Heart left ventricle (tissue), 16 donors: ENCODE results near the gene PIM2. TPM values are rescaled to one million over a fixed set of nuclear protein-coding genes. Genes with fewer than 3 reads are reported as not detected.

Experiments
- ATAC-seq, 4 donors: fragments of 200-7000 bp; cut with Tn5 transposase; one replicate each; pipeline ENCODE4 v1.9.1; 2020 to 2022; ENCODE audit warnings: moderate library complexity in 4 of 4, mild to moderate bottlenecking in 3 of 4, moderate number of reproducible peaks in 1 of 4
- DNase-seq, 5 donors: peaks; one replicate each; pipeline ENCODE4 v3.0.0-alpha.2; 2020
- H3K27ac ChIP-seq, 12 donors: fragments of 200-600 bp; sonication (generic) in 4 of 12; one replicate each; pipeline versions ENCODE4 v1.5.0 to v1.8.0; 2016 to 2022; ENCODE audit warnings: mild to moderate bottlenecking in 2 of 12
- H3K27me3 ChIP-seq, 9 donors: fragments of 200-600 bp; sonication (generic) in 2 of 9; one replicate each; pipeline versions ENCODE4 v1.5.1 to v1.8.0; 2016 to 2022; ENCODE audit warnings: mild to moderate bottlenecking in 3 of 9
- H3K36me3 ChIP-seq, 9 donors: fragments of 200-600 bp; sonication (generic) in 2 of 9; one replicate each; pipeline versions ENCODE4 v1.5.0 to v1.8.0; 2018 to 2022; ENCODE audit warnings: mild to moderate bottlenecking in 2 of 9
- H3K4me1 ChIP-seq, 12 donors: fragments of 200-600 bp; sonication (generic) in 4 of 12; one replicate each; pipeline versions ENCODE4 v1.5.0 to v1.8.0; 2016 to 2022; ENCODE audit warnings: mild to moderate bottlenecking in 3 of 12
- H3K4me3 ChIP-seq, 12 donors: fragments of 200-600 bp; sonication (generic) in 4 of 12; one replicate each; pipeline versions ENCODE4 v1.5.0 to v1.8.0; 2017 to 2022; ENCODE audit warnings: mild to moderate bottlenecking in 9 of 12, moderate library complexity in 4 of 12
- H3K9me3 ChIP-seq, 12 donors: fragments of 200-600 bp; sonication (generic) in 4 of 12; one replicate each; pipeline versions ENCODE4 v1.5.0 to v1.8.0; 2016 to 2022; ENCODE audit warnings: mild to moderate bottlenecking in 1 of 12
- POLR2A ChIP-seq, 2 donors: fragments of 450-650 bp; IDR thresholded peaks; one replicate each; pipeline ENCODE4 v1.6.1; 2017; ENCODE audit warnings: antibody characterized with exemption in 2 of 2, mild to moderate bottlenecking in 2 of 2, moderate library complexity in 2 of 2
- WGBS, 4 donors: extraction: QIAGEN DNeasy Blood & Tissue Kit in 2 of 4; methylation state at CpG; one replicate each; pipeline versions ENCODE4 v1.1.5 to v1.1.7; 2013 to 2018; 5-methylcytosine and 5-hydroxymethylcytosine counted together
- intact Hi-C, 10 donors: fragments of 100-400 bp; cut with DNase I; formaldehyde crosslinking; loops; one replicate each; pipeline versions ENCODE4 v1.11.1 to v1.14.2; 2022
- polyA plus RNA-seq, 2 donors: library from polyadenylated mRNA; stranded (reverse); fragments of 200-250 nt; gene quantifications; one replicate each; pipeline ENCODE4 v1.2.3, GENCODE V29; 2013
- total RNA-seq, 9 donors: library from RNA; depleted of rRNA in 2 of 9; stranded (reverse); fragments of >200 nt in 2 of 9; fragmentation: NEBNext Ultra II Directional in 3 of 9; extraction: Animal tissue kit (Norgen Biotek cat#: 25700) in 3 of 9; gene quantifications; one replicate each; pipeline versions ENCODE4 v1.1.0 to v1.2.4, GENCODE V29; 2016 to 2023
- TF ChIP-seq, protein P1 (sequence below), 12 donors: fragments of 200-600 bp; sonication (generic) in 4 of 12; IDR thresholded peaks; one replicate each; pipeline versions ENCODE4 v1.5.0 to v1.8.0; 2018 to 2022; ENCODE audit warnings: antibody characterized with exemption in 12 of 12, mild to moderate bottlenecking in 5 of 12
- donor health status: ischemic (EF 13 %, LVEDD 7.1; RV severe dilation, severe dysfunction).
- donor health status: healthy with polysubstance abuse.
- donor health status: DM: no; HTN: yes; CAD: no.
- donor health status: DM: no; HTN: no; CAD: no.
- donor health status: ischemic (EF 25% LVEDD 6.9; RV normal size, moderate dysfunction).
- donor health status: ischemic (EF 25% LVEDD 5.7; RV mildly dilated, moderate dysfunction).
- donor health status: healthy.
- donor health status: DM: yes; HTN: yes; CAD: no.
- donor health status: ischemic (EF 35%, LVEDD 5.7; RV mildly dilated, moderate dysfunction).
- donor health status: nonischemic (EF 11% LVEDD 7.7; RV severe dilation, severe dysfunction).
- donor health status: DM: yes; HTN: yes; CAD: no.
- donor health status: PGD.
- donor health status: ischemic (EF 29% LVEDD 5.4; RV normal size, mild dysfunction).
- donor health status: nonischemic (EF 23%, LVEDD 6.1; RV moderate dilation, normal function).

Gene PIM2
- total and polyA plus RNA-seq, 11 donors: 2.0 to 13.3 (median 3.5) TPM

DNA sequence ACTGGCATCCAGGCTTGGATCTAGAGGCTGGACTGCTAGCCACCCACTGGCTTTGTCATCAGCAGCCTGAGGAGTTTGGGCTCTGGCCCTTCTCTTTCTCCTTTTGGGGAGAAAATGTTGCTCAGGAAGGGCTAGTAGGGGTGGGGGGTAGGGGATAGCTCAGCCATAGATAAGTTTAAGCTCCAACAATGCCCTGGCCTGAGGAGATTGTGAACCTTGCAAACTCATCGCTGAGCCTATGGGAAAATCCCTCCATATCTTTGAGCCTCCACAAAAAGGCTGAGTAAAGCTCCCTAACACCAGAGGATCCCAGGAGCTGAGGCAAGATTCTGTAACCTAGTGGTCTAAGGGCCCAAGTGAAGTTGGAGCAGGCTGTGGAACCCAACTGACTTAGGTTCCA, 29.8 kb upstream of the PIM2 start:
- Histone ChIP-seq H3K27me3 (no peaks in the 10 kb centered on the region), H3K4me3 (no peak overlapping the region), H3K9me3 (no peaks in the 10 kb centered on the region), H3K27ac (no peak overlapping the region), H3K4me1 (peaks cover 0 to 24% (median 3%) of the 10 kb centered on the region in 12 donors), H3K36me3 (peaks cover 0 to 7% (median 3%) of the 10 kb centered on the region in 9 donors)
- no peak for ATAC-seq
- WGBS, 4 donors: 56 to 96% (median 91%) methylated on average over 1 of the region's 1 CpG
- DNase-seq: no peak
- TF ChIP-seq, protein P1, sequence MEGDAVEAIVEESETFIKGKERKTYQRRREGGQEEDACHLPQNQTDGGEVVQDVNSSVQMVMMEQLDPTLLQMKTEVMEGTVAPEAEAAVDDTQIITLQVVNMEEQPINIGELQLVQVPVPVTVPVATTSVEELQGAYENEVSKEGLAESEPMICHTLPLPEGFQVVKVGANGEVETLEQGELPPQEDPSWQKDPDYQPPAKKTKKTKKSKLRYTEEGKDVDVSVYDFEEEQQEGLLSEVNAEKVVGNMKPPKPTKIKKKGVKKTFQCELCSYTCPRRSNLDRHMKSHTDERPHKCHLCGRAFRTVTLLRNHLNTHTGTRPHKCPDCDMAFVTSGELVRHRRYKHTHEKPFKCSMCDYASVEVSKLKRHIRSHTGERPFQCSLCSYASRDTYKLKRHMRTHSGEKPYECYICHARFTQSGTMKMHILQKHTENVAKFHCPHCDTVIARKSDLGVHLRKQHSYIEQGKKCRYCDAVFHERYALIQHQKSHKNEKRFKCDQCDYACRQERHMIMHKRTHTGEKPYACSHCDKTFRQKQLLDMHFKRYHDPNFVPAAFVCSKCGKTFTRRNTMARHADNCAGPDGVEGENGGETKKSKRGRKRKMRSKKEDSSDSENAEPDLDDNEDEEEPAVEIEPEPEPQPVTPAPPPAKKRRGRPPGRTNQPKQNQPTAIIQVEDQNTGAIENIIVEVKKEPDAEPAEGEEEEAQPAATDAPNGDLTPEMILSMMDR (IDR thresholded peaks at IDR 0.05): no peak
- TF ChIP-seq POLR2A (IDR thresholded peaks at IDR 0.05): no peak
- intact Hi-C loops: no loop called here

- H3K27ac ChIP-seq: no peak overlapping the region
- no peak overlapping the region for H3K4me3 ChIP-seq
- H3K4me1 ChIP-seq: peaks cover 0 to 17% (median 3%) of the 10 kb centered on the region in 12 donors
- peak in 4 of 5 donors; percentile 28 to 63 (median 38) for DNase-seq
- no peaks in the 10 kb centered on the region for H3K27me3 ChIP-seq
- peaks cover 0 to 16% (median 11%) of the 10 kb centered on the region in 9 donors for H3K36me3 ChIP-seq
- 51 to 57% (median 55%) methylated on average over 8 of the region's 8 CpGs for WGBS, 4 donors
- no peak for TF ChIP-seq POLR2A (IDR thresholded peaks at IDR 0.05)
- TF ChIP-seq, protein P1 (IDR thresholded peaks at IDR 0.05): peak; percentile 36 to 78 (median 61)
- peak in 3 of 4 donors; percentile 59 to 66 (median 63) for ATAC-seq
- intact Hi-C loops: no loop called here
- H3K9me3 ChIP-seq: no peaks in the 10 kb centered on the region
Observed at GRCh38 chrX:48945517-48946348, 26.9 kb upstream of the PIM2 start.

DNA sequence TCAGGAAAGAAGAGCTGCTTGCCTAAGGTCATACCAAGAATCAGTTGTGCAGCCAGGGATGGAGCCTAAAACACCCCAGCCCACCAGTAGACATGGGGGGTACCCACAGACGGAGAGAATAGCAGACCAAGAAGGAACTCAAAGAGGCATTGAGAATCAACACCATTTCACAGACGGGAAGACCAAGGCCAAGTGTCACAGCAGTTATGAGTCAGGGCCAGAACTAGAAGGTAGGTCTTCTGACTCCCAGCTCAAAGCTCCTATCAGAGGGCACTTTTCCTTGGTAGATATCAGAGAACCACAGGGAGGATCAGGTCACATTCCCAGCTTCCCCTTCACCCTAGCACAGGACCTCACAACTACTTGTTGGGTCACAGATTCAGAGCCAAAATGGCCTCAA, 24.1 kb upstream of the PIM2 start:
- WGBS, 4 donors: 57 to 95% (median 75%) methylated on average over 2 of the region's 2 CpGs
- ATAC-seq: no peak
- H3K27me3 ChIP-seq: no peaks in the 10 kb centered on the region

DNA sequence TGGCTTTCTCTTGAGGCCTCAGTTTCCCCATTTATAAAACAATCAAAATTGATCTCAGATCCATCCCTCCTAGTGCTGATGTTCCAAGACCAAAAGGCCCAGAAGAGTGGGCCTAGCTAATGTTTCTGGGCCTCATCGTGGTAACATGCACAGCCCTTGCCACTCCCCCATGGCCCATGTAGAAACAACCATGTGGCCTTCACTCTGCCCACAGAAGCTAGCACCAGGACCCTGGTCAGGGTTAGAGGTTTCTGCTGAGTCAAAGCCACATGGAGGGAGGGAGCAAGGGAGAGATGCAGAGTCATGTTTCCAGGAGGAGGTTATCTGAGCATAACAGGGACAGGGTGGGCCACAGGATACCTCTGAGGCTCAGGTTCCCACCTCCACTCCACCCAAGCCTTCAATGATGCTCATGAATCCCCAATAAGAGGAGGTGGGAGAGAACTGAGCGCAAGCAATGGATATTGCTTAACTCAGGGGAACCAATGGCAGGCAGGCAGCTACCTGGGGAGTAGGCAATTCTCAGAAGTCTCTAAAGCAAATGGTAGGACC, 21.7 kb upstream of the PIM2 start:
- TF ChIP-seq, protein P1 (IDR thresholded peaks at IDR 0.05): no peak
- ATAC-seq: no peak
- Histone ChIP-seq H3K27me3 (no peaks in the 10 kb centered on the region), H3K36me3 (peaks cover 0 to 18% (median 9%) of the 10 kb centered on the region in 9 donors), H3K27ac (peak overlapping the region in 1 of 12 donors; percentile 82), H3K4me1 (peaks cover 0 to 62% (median 9%) of the 10 kb centered on the region in 12 donors), H3K4me3 (no peak overlapping the region), H3K9me3 (no peaks in the 10 kb centered on the region)
- WGBS, 4 donors: 70 to 91% (median 84%) methylated on average over 2 of the region's 2 CpGs
- intact Hi-C loops: no loop called here
- DNase-seq: no peak

More for the DNA sequence above, 24.1 kb upstream of the PIM2 start:
- H3K4me3 ChIP-seq: no peak overlapping the region
- H3K36me3 ChIP-seq: peaks cover 0 to 16% (median 9%) of the 10 kb centered on the region in 9 donors
- H3K9me3 ChIP-seq: no peaks in the 10 kb centered on the region
- intact Hi-C loops: no loop called here
- no peak overlapping the region for H3K27ac ChIP-seq
- no peak for DNase-seq
- peaks cover 0 to 44% (median 6%) of the 10 kb centered on the region in 12 donors for H3K4me1 ChIP-seq
- TF ChIP-seq, protein P1 (IDR thresholded peaks at IDR 0.05): no peak
- TF ChIP-seq POLR2A (IDR thresholded peaks at IDR 0.05): no peak
